OCI-LY3 (cell line): ENCODE data around the gene LILRB3.
"Not testable (repeated sequence)": the region's sequence is repeated elsewhere in the genome, so short reads cannot be mapped to it uniquely, and the experiment has no call there.

ENCODE experiments used
- EZH2phosphoT487 ChIP-seq: fragments of 200-600 bp; shearing (Covaris generic); IDR thresholded peaks from 2 replicates; pipeline ENCODE4 v1.6.1; 2018; ENCODE audit warnings: antibody characterized with exemption, mixed run types, low read depth
- TF ChIP-seq, protein P1 (sequence below): fragments of 200-600, 300-600 bp; sonication (generic); IDR thresholded peaks from 2 replicates; pipeline ENCODE4 v1.5.1; 2014; ENCODE audit warnings: antibody characterized with exemption, low read length, low read depth

DNA sequence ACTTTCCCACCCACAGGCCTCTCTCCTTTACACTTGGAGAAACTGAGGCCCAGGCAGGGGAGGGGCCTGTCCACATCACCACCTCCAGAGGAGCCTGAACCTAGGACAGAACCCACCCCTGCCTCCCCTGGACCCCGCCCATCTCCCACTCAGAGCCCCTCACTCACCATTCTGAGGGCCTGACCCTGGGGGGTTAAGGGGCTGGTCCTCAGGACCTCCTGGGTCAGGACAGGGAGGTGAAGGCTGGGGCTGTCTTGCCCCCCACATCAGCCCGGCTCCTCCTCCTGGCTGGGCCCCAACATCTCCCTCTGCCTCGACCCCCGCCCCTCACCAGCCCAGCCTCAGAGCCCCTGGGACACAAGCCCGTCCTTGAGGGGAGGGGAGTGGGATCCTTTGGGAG, 3.1 kb downstream of the LILRB3 start:
- TF ChIP-seq, protein P1, sequence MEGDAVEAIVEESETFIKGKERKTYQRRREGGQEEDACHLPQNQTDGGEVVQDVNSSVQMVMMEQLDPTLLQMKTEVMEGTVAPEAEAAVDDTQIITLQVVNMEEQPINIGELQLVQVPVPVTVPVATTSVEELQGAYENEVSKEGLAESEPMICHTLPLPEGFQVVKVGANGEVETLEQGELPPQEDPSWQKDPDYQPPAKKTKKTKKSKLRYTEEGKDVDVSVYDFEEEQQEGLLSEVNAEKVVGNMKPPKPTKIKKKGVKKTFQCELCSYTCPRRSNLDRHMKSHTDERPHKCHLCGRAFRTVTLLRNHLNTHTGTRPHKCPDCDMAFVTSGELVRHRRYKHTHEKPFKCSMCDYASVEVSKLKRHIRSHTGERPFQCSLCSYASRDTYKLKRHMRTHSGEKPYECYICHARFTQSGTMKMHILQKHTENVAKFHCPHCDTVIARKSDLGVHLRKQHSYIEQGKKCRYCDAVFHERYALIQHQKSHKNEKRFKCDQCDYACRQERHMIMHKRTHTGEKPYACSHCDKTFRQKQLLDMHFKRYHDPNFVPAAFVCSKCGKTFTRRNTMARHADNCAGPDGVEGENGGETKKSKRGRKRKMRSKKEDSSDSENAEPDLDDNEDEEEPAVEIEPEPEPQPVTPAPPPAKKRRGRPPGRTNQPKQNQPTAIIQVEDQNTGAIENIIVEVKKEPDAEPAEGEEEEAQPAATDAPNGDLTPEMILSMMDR = not testable (repeated sequence)
- not testable (repeated sequence) for TF ChIP-seq EZH2phosphoT487
